AG08395 (cell line): ENCODE data around the gene ZDHHC1.

Experiments used
- DNase-seq: peaks from one replicate; pipeline ENCODE4 v3.0.0; 2012; ENCODE audit warnings: mixed read lengths, low spot score

Gene ZDHHC1

GRCh38 chr16:67409631-67410030 lies 6.6 kb downstream of the ZDHHC1 start:
- no peak for DNase-seq

GRCh38 chr16:67407788-67408452 lies 8.4 kb downstream of the ZDHHC1 start:
- DNase-seq: no peak

DNA sequence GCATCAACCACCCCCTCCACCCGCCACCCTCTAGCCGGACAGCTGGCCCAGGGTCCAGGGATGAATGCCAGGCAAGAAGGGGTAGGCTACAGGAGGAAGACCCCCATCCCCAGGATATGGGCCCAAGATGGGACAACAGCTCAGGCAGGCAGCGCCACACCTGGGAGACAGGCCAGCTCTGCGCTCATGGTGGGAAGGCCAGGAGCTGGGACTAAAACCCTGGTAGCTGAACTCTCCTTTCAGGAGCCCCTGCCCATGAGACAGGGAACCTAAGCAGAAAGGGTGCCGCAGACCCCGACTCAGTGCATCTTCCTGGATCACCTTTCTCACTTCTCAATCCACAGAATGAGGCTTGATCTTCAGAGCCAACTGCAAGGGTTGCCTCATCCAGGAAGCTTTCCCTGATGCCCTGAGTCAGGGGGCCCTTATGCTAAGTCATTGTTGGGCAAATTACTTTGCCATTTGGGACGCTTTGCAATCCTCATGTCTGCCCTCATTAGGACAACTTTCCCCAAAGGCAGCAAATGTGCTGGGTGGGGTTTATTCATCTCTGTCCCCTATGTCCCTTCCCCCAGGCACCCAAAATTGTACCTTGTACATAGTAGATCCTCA lies 9.0 kb downstream of the ZDHHC1 start:
- no peak for DNase-seq

DNA sequence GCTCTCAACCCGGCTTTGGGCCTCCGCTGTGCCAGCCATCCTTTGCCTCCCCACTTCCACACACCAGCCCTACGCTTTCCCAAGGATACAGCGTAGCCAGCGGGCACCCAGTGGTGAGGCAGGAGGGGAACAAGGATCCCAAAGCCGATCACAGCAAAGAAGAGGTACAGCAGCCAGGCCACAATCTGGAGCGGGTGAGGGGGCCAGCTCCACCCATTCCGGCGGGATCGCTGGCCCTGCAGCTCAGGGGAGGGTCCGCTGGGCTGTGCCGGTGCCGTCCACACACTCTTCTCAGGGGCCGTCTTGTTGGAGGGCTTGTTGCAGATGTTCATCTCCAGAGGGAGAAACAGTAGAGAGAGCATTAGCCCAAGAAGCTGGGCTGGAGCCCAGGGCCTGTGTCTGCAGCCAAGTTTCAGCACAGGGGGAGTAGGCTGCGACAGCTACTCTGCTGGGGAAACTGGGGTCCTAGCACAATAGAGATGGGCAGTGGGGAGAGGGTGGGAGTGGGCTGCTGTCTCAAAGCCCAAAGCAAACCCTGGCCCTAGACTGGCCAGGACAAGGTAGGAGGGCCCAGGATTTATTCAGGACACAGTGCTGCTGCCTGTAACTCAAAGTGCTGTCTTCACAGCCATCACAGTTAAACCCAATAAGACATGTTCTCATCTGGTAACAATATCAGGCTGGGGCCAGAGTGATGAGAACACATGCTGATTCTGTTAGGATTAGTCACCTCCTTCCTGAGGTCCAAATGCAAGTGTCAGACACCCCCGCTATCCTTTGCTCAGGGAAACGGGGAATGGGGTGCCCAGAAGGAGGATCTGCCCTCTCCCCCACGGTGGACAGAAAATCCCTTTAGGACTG lies 9.9 kb downstream of the ZDHHC1 start:
- DNase-seq: peak; percentile 95

GRCh38 chr16:67405336-67405735 lies 10.9 kb downstream of the ZDHHC1 start:
- no peak for DNase-seq

GRCh38 chr16:67404740-67405226 lies 11.5 kb downstream of the ZDHHC1 start:
- no peak for DNase-seq

GRCh38 chr16:67403976-67404555 lies 12.2 kb downstream of the ZDHHC1 start:
- DNase-seq: no peak

DNA sequence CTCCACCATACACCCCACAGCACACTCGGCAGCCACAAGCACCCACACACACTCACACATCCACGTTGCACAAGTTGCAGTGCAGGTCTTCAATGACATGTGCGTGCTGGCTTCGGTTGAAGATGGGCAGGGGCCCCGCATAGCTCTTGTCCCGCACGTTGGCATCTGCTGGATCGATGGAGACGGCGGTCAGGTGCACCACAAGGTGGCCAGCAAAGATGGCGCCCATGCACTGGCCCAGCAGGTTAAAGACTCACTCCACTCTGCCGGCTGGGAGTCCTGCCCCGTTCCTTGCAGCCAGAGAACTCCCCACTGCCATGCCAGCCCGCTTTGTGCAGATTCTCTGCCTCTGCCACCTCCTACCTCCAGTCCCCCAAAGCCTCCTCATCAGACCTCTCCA lies 15.4 kb downstream of the ZDHHC1 start:
- no peak for DNase-seq

DNA sequence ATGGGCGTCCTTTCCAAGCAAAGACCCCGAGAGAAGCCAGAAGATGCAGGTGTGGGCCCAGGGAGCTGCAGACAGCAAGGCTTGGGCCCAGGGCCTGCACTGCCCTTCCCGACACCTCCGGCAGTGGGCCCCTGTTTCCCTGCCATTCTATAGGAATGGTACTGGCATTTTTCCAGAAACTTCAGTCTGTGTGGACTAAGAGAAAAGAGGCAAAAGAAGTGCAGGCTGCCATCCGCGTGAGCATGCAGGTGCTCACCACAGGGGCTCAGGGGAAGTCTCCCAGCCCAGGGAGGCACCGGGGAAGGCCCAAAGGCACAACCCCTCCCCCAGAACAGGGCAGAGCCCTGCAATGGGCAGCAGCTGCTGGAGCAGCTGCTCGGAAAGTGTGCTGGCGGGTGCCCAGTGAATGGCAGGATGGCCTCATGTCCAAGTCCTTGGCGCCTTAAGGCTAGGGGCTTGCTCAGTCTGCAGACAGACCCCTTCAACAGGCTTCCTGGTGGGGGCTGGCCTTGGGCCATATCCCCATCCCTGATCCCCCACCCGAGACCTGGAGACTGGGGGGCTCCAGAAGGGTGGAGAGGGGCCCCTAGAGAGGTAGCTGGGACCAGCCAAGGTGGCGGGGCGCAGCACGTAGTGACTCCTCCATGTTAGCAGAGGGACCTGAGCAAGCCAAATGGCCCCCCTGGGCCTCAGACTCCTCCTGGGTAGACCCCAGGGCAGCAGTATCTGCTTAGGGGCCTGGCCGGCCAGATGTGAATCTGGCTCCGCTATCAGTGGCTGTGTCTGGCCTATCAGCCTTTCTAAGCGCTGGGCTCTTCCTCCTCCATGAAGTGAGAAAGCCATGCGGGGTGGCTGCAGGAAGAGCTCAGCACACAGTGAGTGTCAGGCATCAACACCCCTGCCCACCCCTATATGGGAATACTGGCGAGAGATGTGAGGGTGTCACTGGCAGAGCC lies 16.2 kb downstream of the ZDHHC1 start:
- DNase-seq: no peak

DNA sequence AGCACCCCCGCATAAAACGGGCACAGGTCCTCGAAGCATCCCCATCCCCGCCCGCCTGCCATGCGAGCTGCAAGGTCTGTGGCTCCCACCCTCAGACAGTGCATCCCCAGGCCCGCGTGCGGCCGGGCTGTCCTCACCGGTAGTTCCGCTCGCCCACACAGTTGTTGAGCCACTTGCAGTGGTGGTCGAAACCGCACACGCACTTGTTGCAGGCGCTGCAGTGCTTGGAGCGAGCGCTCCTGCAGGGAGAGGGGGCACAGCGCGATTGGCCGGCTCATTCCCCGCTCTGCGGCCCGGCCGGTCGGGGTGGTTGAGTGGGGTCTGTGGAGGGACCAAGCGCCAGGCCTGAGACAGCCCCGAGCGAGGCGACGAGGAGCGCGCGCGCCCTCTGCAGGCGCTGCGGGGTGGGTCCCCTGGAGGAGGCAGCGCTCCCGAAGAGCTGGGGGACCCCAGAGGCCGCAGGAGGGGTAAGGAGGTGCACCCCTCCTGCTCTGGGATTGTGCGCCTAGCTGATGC lies 17.0 kb downstream of the ZDHHC1 start:
- DNase-seq: peak; percentile 43

DNA sequence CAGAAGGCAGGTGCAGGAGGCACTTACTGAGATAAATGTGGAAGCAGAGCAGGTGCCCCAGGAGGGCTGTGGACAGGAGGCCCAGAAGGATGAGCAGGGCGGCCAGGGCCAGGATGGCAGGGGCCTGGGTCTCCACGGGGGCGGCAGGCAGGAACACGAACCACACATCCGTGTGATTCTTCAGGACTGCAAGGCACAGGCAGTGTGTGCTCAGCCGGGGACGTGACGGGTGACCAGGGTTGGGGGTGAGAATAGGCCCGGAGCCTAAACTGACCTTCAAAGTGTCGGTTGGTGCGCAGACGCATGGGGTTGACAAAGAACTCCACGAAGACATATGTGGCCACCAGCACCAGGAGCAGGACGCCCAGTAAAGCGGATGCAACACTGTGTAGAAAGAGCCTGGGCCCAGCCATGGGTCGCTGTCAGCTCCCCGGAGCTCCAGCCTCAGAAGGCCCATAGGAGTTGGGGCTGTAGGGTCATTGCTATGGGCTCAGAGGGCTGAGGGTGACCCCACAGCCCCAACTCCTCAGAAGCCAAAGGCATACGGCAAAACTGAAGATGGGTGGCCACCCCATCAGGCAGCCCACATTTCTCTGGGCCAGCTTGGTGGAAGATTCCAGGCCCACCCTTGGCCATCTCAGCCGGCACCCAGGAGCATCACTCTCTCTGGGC lies 17.6 kb downstream of the ZDHHC1 start:
- DNase-seq: no peak

GRCh38 chr16:67397812-67398545 lies 18.3 kb downstream of the ZDHHC1 start:
- DNase-seq: no peak

GRCh38 chr16:67397036-67397801 lies 19.1 kb downstream of the ZDHHC1 start:
- DNase-seq: no peak

DNA sequence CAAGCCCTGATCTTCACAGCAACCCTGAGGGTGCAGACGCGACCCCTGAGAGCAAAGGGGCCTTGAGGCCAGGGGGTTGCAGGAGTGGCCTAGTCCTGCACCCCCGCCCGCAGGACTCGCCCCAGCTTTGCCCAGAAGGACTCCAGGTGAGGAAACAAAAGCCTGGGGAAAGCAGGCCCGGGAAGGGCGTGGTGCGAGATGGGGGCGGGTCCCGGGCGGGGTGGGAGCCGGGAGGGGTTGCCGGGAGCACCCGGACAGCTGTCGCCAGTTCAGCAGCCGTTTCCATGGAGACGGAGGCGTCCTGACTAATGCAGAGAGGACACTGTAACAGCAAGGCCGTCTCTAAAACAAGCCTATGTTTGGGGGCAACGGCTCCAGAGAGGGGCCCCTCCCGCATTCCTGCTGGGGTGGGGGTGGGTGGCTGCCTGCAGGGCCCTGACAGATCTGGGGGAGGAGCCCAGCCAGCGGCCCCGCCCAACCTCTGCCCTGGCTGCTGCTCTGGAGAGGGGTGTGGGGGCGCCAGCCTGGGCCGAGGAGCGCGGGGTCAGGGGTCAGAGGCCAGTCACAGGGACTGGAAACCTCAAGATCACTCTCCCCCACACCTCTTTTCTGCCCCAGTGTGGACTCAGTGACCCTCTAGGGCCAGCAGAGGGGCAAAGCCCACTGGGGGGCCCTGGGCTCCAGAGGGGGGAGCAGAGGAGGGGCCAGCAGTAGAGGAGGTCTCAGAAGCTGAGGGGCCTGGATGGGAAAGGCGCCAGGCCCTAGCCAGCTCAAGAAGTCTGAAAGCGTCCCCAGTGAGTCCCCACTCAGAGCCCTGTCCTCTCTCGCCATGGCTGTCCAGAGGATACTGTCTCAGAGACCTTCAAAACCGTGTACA lies 19.9 kb downstream of the ZDHHC1 start:
- DNase-seq: peak; percentile 86

GRCh38 chr16:67395458-67396158 lies 20.7 kb downstream of the ZDHHC1 start:
- no peak for DNase-seq

GRCh38 chr16:67395105-67395457 lies 21.2 kb downstream of the ZDHHC1 start:
- DNase-seq: no peak
